ENCODE results near the gene SEC23B. TPM values are rescaled to one million over a fixed set of nuclear protein-coding genes. Genes with fewer than 3 reads are reported as not detected.
A peak's percentile ranks its signal among the peaks of the same experiment; 100 is the strongest.

Gene SEC23B
- total and polyA plus RNA-seq, 2 of the 13 experiments (the other 11 are each of a cell fraction or from before 2014, with no cell fraction given) = 114 to 120 TPM

GRCh38 chr20:18496740-18497592, 10.8 kb upstream of the SEC23B start, which contains the start of gene RBBP9 (continued):
- TF ChIP-seq ASH2L (IDR thresholded peaks at IDR 0.05; ENCODE audit: insufficient read length, low read depth, low read length) (peak; percentile 89), MYNN (CRISPR knock-in tag; IDR thresholded peaks at IDR 0.05; ENCODE audit: low read depth) (peak; percentile 69; the same call in 1 of the 2 replicates), ZBTB42 (CRISPR knock-in tag; IDR thresholded peaks at IDR 0.05) (no peak), KLF13 (CRISPR knock-in tag; IDR thresholded peaks at IDR 0.05) (peak; percentile 28; the same call in 1 of the 2 replicates), CEBPG (CRISPR knock-in tag; IDR thresholded peaks at IDR 0.05) (peak; percentile 15; the same call in 1 of the 2 replicates), TBP (CRISPR knock-in tag; IDR thresholded peaks at IDR 0.05) (no peak), ZNF75D (CRISPR knock-in tag; IDR thresholded peaks at IDR 0.05; ENCODE audit: borderline replicate concordance) (no peak), HDAC6 (IDR thresholded peaks at IDR 0.05; ENCODE audit: low read depth, low read length) (no peak), SAFB2 (CRISPR knock-in tag; IDR thresholded peaks at IDR 0.05; ENCODE audit: borderline replicate concordance, low read depth) (peak; percentile 89), TAF15 (IDR thresholded peaks at IDR 0.05; ENCODE audit: low read depth, low read length, poor library complexity, severe bottlenecking) (peak; percentile 65), NR0B2 (CRISPR knock-in tag; IDR thresholded peaks at IDR 0.05) (peak; percentile 90; the same call in 1 of the 2 replicates), ETV5 (CRISPR knock-in tag; IDR thresholded peaks at IDR 0.05; ENCODE audit: borderline replicate concordance) (peak; percentile 76; the same call in 1 of the 2 replicates), ZBTB25 (CRISPR knock-in tag; IDR thresholded peaks at IDR 0.05) (peak; percentile 73), ARNT2 (CRISPR knock-in tag; IDR thresholded peaks at IDR 0.05; ENCODE audit: low read depth) (peak; percentile 71; the same call in 1 of the 2 replicates), TOPORS (CRISPR knock-in tag; IDR thresholded peaks at IDR 0.05) (no peak), ZNF501 (CRISPR knock-in tag; IDR thresholded peaks at IDR 0.05) (peak; percentile 99), SETDB1 (CRISPR knock-in tag; IDR thresholded peaks at IDR 0.05; ENCODE audit: borderline replicate concordance) (no peak), AGO1 (IDR thresholded peaks at IDR 0.05; ENCODE audit: low read depth, low read length, poor library complexity, severe bottlenecking) (peak; percentile 85), ZNF598 (CRISPR knock-in tag; IDR thresholded peaks at IDR 0.05; ENCODE audit: borderline replicate concordance) (peak; percentile 93; the same call in 1 of the 2 replicates), THYN1 (CRISPR knock-in tag; IDR thresholded peaks at IDR 0.05; ENCODE audit: borderline replicate concordance, low read depth) (peak; percentile 63; the same call in 1 of the 2 replicates), PCBP2 (optimal IDR thresholded peaks at IDR 0.05; ENCODE audit: low read depth, low read length, poor library complexity, severe bottlenecking) (no peak), ZNF274 (CRISPR knock-in tag; IDR thresholded peaks at IDR 0.05) (peak; percentile 97), IKZF5 (CRISPR knock-in tag; IDR thresholded peaks at IDR 0.05) (peak; percentile 96), ZMYM3 (CRISPR knock-in tag; IDR thresholded peaks at IDR 0.05) (0 out of 2 replicates have a peak, but pooled peaks have one; percentile 22), HNRNPLL (IDR thresholded peaks at IDR 0.05; ENCODE audit: low read depth, low read length, poor library complexity, severe bottlenecking) (peak; percentile 97), DRAP1 (CRISPR knock-in tag; IDR thresholded peaks at IDR 0.05) (peak; percentile 82), STAG1 (CRISPR knock-in tag; IDR thresholded peaks at IDR 0.05) (peak; percentile 18)
